ENCODE results near the gene DENND1A. TPM values are rescaled to one million over a fixed set of nuclear protein-coding genes. Genes with fewer than 3 reads are reported as not detected.

Gene DENND1A
- polyA plus RNA-seq, 2 of the 4 experiments (the other 2 are of a cell fraction), result 15.1 to 21.9 TPM

GRCh38 chr9:123397975-123398374 is 532.0 kb downstream of the DENND1A start:
- H3K27ac ChIP-seq, result no peak overlapping the region
- ATAC-seq, result no peak
- WGBS (ENCODE audit: missing lambda C conversion rate), result 89% methylated on average over 4 of the region's 4 CpGs
- ChIA-PET CTCF (interaction anchor here (0.6 to 9.2 kb wide), 4 partner anchors 10 to 926 kb away, joined by 3 to 58 read pairs (median 4); no protein-coding TSS in a partner anchor), POLR2A (no interaction called here)
- no peak for FAIRE-seq
- no peak for DNase-seq (ENCODE audit: low read depth in 1 of 2, low spot score in 1 of 2)
- H3K9me3 ChIP-seq, result no peaks in the 10 kb centered on the region; the same call in 2 of the 3 replicates
- H3K4me2 ChIP-seq, result no peak overlapping the region
- H3K4me3 ChIP-seq, result no peak overlapping the region
- H3K4me1 ChIP-seq, result no peaks in the 10 kb centered on the region
- TF ChIP-seq ZFP36 (IDR thresholded peaks at IDR 0.05; ENCODE audit: borderline replicate concordance, partially characterized antibody) (no peak), JUNB (IDR thresholded peaks at IDR 0.05) (no peak), CTCF (IDR thresholded peaks at IDR 0.05) (no peak), HOXA7 (CRISPR knock-in tag; IDR thresholded peaks at IDR 0.05) (no peak), POLR2A (IDR thresholded peaks at IDR 0.05; ENCODE audit: low read length) (no peak), JUN (IDR thresholded peaks at IDR 0.05) (no peak), FOSB (CRISPR knock-in tag; IDR thresholded peaks at IDR 0.05) (no peak), BHLHE40 (IDR thresholded peaks at IDR 0.05; ENCODE audit: low read depth, low read length) (no peak), ELK1 (IDR thresholded peaks at IDR 0.05; ENCODE audit: low read depth, low read length) (no peak), NPAS2 (CRISPR knock-in tag; IDR thresholded peaks at IDR 0.05; ENCODE audit: borderline replicate concordance) (no peak), HOXB13 (CRISPR knock-in tag; IDR thresholded peaks at IDR 0.05; ENCODE audit: low read depth) (no peak), SMC3 (IDR thresholded peaks at IDR 0.05) (no peak), NR3C1 (IDR thresholded peaks at IDR 0.05) (no peak), ZNF302 (CRISPR knock-in tag; IDR thresholded peaks at IDR 0.05) (no peak), RAD21 (conservative IDR thresholded peaks at IDR 0.05 in 1 of 2, IDR thresholded peaks at IDR 0.05 in 1 of 2) (no peak), USF2 (IDR thresholded peaks at IDR 0.05) (no peak), ATOH8 (CRISPR knock-in tag; IDR thresholded peaks at IDR 0.05; ENCODE audit: low read depth) (no peak), HDAC2 (IDR thresholded peaks at IDR 0.05) (no peak), POLR2AphosphoS2 (conservative IDR thresholded peaks at IDR 0.05; ENCODE audit: low read length) (no peak)

- ATAC-seq, result peak; percentile 15 to 27; a peak in 3 of 6 replicates
- Histone ChIP-seq H3K4me2 (no peak overlapping the region), H3K4me1 (no peaks in the 10 kb centered on the region), H3K9me3 (no peaks in the 10 kb centered on the region; the same call in 2 of the 3 replicates), H3K27ac (no peak overlapping the region), H3K4me3 (no peak overlapping the region)
- CTCF ChIA-PET, result interaction anchor here (1.0 to 9.2 kb wide), 6 partner anchors 10 to 46 kb away, joined by 3 to 58 read pairs (median 4); no protein-coding TSS in a partner anchor
- no peak for TF ChIP-seq ELK1 (IDR thresholded peaks at IDR 0.05; ENCODE audit: low read depth, low read length)
- TF ChIP-seq CHD2 (IDR thresholded peaks at IDR 0.05; ENCODE audit: low read length, partially characterized antibody), result no peak
- no peak for TF ChIP-seq HES2 (IDR thresholded peaks at IDR 0.05)
- no peak for TF ChIP-seq RAD21 (conservative IDR thresholded peaks at IDR 0.05 in 1 of 2, IDR thresholded peaks at IDR 0.05 in 1 of 2)
- no peak for TF ChIP-seq PBX3 (IDR thresholded peaks at IDR 0.05)
- no peak for DNase-seq (ENCODE audit: low read depth in 1 of 2, low spot score in 1 of 2)
- FAIRE-seq, result no peak
- POLR2A ChIA-PET, result no interaction called here
- WGBS (ENCODE audit: missing lambda C conversion rate), result 93% methylated on average over 24 of the region's 24 CpGs
Observed at GRCh38 chr9:123395689-123396511, 534.0 kb downstream of the DENND1A start.
